ENCODE results near the gene PSMD4. TPM values are rescaled to one million over a fixed set of nuclear protein-coding genes. Genes with fewer than 3 reads are reported as not detected.
"Not testable (repeated sequence)": the region's sequence is repeated elsewhere in the genome, so short reads cannot be mapped to it uniquely, and the experiment has no call there.

Gene PSMD4
- total RNA-seq, 1 donor from 2014 or later: 152 TPM

DNA sequence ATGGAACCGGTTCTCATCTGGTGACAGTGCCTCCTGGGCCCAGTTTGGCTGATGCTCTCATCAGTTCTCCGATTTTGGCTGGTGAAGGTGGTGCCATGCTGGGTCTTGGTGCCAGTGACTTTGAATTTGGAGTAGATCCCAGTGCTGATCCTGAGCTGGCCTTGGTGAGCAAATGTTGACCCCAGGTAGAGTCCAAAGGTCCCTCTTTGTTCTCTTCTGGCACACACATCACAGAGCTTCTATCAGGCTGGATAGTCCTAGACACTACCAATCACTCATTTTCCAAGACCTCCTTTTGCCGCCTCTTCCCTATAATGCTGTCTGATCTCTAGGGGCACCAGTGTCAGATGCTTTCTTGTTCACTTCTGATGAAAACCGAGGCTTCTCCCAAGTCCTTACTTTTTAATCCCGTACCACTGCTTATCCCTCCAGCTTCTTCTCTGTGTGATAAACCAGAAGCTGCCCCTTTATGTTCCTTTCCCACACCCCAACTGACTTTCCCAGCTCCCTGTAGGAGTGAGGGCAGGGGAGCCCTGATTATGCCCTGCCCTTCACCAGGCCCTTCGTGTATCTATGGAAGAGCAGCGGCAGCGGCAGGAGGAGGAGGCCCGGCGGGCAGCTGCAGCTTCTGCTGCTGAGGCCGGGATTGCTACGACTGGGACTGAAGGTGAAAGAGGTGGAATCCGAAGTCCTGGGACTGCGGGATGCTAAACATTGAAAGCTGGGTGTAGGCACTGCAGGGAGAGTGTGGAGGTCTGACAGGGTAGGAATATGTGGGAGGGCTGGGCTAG lies 11.1 kb downstream of the PSMD4 start:
- Histone ChIP-seq H3K4me3 (ENCODE audit: low read depth, low read length) (no peak overlapping the region), H3K36me3 (ENCODE audit: control insufficient read depth, insufficient read depth, low read length) (no peaks in the 10 kb centered on the region), H3K27me3 (ENCODE audit: control insufficient read depth, insufficient read depth, low read length) (no peaks in the 10 kb centered on the region)
- TF ChIP-seq, protein P1, sequence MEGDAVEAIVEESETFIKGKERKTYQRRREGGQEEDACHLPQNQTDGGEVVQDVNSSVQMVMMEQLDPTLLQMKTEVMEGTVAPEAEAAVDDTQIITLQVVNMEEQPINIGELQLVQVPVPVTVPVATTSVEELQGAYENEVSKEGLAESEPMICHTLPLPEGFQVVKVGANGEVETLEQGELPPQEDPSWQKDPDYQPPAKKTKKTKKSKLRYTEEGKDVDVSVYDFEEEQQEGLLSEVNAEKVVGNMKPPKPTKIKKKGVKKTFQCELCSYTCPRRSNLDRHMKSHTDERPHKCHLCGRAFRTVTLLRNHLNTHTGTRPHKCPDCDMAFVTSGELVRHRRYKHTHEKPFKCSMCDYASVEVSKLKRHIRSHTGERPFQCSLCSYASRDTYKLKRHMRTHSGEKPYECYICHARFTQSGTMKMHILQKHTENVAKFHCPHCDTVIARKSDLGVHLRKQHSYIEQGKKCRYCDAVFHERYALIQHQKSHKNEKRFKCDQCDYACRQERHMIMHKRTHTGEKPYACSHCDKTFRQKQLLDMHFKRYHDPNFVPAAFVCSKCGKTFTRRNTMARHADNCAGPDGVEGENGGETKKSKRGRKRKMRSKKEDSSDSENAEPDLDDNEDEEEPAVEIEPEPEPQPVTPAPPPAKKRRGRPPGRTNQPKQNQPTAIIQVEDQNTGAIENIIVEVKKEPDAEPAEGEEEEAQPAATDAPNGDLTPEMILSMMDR (IDR thresholded peaks at IDR 0.05; ENCODE audit: insufficient read depth, low read length, poor library complexity, severe bottlenecking): no peak
- no peak for DNase-seq (ENCODE audit: low read depth)

DNA sequence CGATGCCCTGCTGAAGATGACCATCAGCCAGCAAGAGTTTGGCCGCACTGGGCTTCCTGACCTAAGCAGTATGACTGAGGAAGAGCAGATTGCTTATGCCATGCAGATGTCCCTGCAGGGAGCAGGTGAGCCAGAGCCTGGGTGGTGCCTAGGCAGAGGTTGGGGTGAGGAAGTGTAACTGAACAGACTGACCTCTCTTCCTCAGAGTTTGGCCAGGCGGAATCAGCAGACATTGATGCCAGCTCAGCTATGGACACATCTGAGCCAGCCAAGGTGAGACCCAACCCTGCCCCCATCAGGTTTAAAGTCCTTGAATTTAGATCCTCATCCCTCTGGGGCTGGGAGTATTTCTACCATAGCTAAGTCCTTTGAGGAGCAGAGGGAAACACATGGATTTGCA lies 11.8 kb downstream of the PSMD4 start:
- no peak for DNase-seq (ENCODE audit: low read depth)
- H3K27me3 ChIP-seq (ENCODE audit: control insufficient read depth, insufficient read depth, low read length): no peaks in the 10 kb centered on the region
- no peaks in the 10 kb centered on the region for H3K36me3 ChIP-seq (ENCODE audit: control insufficient read depth, insufficient read depth, low read length)
- H3K4me3 ChIP-seq (ENCODE audit: low read depth, low read length): no peak overlapping the region
- TF ChIP-seq, protein P1 (IDR thresholded peaks at IDR 0.05; ENCODE audit: insufficient read depth, low read length, poor library complexity, severe bottlenecking): no peak

DNA sequence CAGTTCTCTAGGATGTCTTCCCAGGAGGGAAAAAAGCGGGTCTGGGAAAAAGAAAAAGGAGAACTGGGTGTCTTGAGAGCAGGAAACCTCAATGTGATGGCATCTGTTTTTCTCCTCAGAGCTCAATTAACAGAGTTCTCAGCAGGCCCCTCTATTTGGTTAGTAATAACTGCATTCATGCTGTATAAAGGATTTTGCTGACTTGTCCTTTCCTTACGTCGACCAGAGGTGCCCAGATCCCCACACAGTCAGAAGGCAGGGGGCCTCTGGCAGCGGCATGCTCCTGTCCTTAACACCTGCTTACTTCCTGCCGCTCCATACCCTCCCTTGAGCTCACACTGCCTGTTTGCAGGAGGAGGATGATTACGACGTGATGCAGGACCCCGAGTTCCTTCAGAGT lies 12.3 kb downstream of the PSMD4 start:
- H3K36me3 ChIP-seq (ENCODE audit: control insufficient read depth, insufficient read depth, low read length): no peaks in the 10 kb centered on the region
- TF ChIP-seq, protein P1 (IDR thresholded peaks at IDR 0.05; ENCODE audit: insufficient read depth, low read length, poor library complexity, severe bottlenecking): no peak

GRCh38 chr1:151267760-151268159 lies 13.2 kb downstream of the PSMD4 start:
- Histone ChIP-seq H3K27me3 (ENCODE audit: control insufficient read depth, insufficient read depth, low read length) (no peaks in the 10 kb centered on the region), H3K36me3 (ENCODE audit: control insufficient read depth, insufficient read depth, low read length) (no peaks in the 10 kb centered on the region), H3K4me3 (ENCODE audit: low read depth, low read length) (no peak overlapping the region)
- DNase-seq (ENCODE audit: low read depth): no peak
- TF ChIP-seq, protein P1 (IDR thresholded peaks at IDR 0.05; ENCODE audit: insufficient read depth, low read length, poor library complexity, severe bottlenecking): no peak

More for the DNA sequence above, 12.3 kb downstream of the PSMD4 start:
- no peak for DNase-seq (ENCODE audit: low read depth)
- Histone ChIP-seq H3K27me3 (ENCODE audit: control insufficient read depth, insufficient read depth, low read length) (no peaks in the 10 kb centered on the region), H3K4me3 (ENCODE audit: low read depth, low read length) (no peak overlapping the region)

GRCh38 chr1:151273924-151274466 lies 19.5 kb downstream of the PSMD4 start:
- DNase-seq (ENCODE audit: low read depth): no peak

GRCh38 chr1:151275341-151275740 lies 20.8 kb downstream of the PSMD4 start:
- not testable (repeated sequence) for H3K4me3 ChIP-seq (ENCODE audit: low read depth, low read length)

More at GRCh38 chr1:151273924-151274466, 19.5 kb downstream of the PSMD4 start:
- TF ChIP-seq, protein P1 (IDR thresholded peaks at IDR 0.05; ENCODE audit: insufficient read depth, low read length, poor library complexity, severe bottlenecking): no peak
- Histone ChIP-seq H3K36me3 (ENCODE audit: control insufficient read depth, insufficient read depth, low read length) (no peaks in the 10 kb centered on the region), H3K4me3 (ENCODE audit: low read depth, low read length) (no peak overlapping the region), H3K27me3 (ENCODE audit: control insufficient read depth, insufficient read depth, low read length) (no peaks in the 10 kb centered on the region)

More at GRCh38 chr1:151275341-151275740, 20.8 kb downstream of the PSMD4 start:
- not testable (repeated sequence) for DNase-seq (ENCODE audit: low read depth); H3K36me3 ChIP-seq (ENCODE audit: control insufficient read depth, insufficient read depth, low read length); H3K27me3 ChIP-seq (ENCODE audit: control insufficient read depth, insufficient read depth, low read length)
